HFFc6 (cell line): ENCODE measurements around the gene GP1BB. TPM values are rescaled to one million over a fixed set of nuclear protein-coding genes. Genes with fewer than 3 reads are reported as not detected.

Experiments used
- DNase-seq: peaks from one replicate; pipeline ENCODE4 v3.0.0-alpha.2; 2018
- H3K27ac Mint-ChIP-seq: 2 replicates; pipeline ENCODE4 v1.8.0; 2020; ENCODE audit warnings: mild to moderate bottlenecking, mixed read lengths
- H3K27me3 Mint-ChIP-seq: 2 replicates; pipeline ENCODE4 v1.8.0; 2021; ENCODE audit warnings: mild to moderate bottlenecking, moderate library complexity, mixed read lengths; ENCODE audit not compliant: insufficient read depth
- H3K36me3 Mint-ChIP-seq: 2 replicates; pipeline ENCODE4 v1.8.0; 2021; ENCODE audit warnings: low read depth, mixed read lengths
- H3K4me1 Mint-ChIP-seq: 2 replicates; pipeline ENCODE4 v1.8.0; 2020; ENCODE audit warnings: low read depth, mixed read lengths
- H3K4me3 Mint-ChIP-seq: 2 replicates; pipeline ENCODE4 v1.8.0; 2020; ENCODE audit warnings: mild to moderate bottlenecking, moderate library complexity, mixed read lengths
- H3K9me3 Mint-ChIP-seq: 2 replicates; pipeline ENCODE4 v1.8.0; 2020; ENCODE audit warnings: mild to moderate bottlenecking, mixed read lengths
- CTCF ChIP-seq: fragments of 200-600 bp; sonication (generic); IDR thresholded peaks from 2 replicates; pipeline ENCODE4 v1.5.0; 2021; ENCODE audit warnings: antibody characterized with exemption, mild to moderate bottlenecking
- total RNA-seq, 6 experiments: library from RNA; stranded (reverse); fragmentation: NEBNext Ultra II Directional; extraction: Animal tissue kit (Norgen Biotek cat#: 25700); gene quantifications; 2 replicates in 1 of 6; 3 replicates in 5 of 6; pipeline ENCODE4 v1.2.3, GENCODE V29; 2021

The GP1BB gene
- total RNA-seq, 6 experiments from 2014 or later: 0.27 to 1.1 (median 0.41) TPM; not detected in 3

- no peak for DNase-seq
- peaks cover 21% of the 10 kb centered on the region for H3K27me3 Mint-ChIP-seq
- H3K4me1 Mint-ChIP-seq: peaks cover 13% of the 10 kb centered on the region
- H3K27ac Mint-ChIP-seq: no peak overlapping the region
- no peak for TF ChIP-seq CTCF
- no peaks in the 10 kb centered on the region for H3K36me3 Mint-ChIP-seq
- no peaks in the 10 kb centered on the region for H3K9me3 Mint-ChIP-seq
- no peak overlapping the region for H3K4me3 Mint-ChIP-seq
These were observed 26.5 kb downstream of the GP1BB start for GRCh38 chr22:19749876-19750275.

DNA sequence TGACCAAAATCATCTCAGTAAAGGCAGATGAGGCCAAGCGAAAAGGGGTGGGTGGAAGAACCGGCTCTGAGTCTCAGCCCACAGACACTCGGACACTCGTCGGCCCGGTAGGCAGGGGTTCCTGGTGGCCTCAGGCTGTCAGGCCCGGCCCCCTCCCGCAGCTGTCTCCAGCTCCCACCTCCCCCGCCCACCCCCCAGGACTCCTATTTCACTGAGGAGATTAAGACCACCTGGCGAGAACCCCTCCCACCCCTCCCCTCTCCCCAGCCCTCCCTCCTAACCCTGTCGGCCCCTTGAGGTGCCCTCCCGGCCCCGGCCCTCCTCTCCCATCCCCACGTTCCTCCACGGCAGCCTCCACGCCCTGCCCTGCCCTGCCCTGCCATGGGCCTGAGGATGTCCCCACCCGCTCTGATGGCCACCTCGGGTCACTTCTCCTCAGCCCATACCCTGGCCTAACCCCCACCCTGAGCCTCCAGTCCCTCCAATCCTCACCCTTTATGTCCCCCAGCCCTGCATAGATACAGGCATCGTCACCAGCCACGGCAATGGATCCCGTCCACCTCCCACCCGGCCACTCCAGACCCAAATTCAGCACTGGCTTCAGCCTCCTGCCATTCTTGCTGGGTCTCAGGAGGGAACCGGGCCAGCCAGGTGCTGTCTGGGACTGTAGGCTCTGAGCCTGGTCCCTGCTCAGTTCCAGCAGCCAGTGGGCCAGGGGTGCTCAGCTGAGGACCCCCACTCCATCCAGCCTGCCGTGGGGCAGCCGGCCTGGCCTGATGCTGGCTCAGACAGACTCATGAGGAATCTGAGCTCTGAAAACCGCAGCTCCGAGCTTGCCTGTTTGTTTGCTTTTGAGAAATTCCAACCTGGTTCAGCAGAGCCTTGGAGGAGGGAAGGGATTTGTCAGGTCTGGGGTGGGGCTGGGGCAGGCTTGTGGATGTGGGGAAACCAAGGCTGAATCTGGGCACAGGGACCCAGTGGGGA lies 27.5 kb downstream of the GP1BB start:
- H3K36me3 Mint-ChIP-seq: no peaks in the 10 kb centered on the region
- H3K4me3 Mint-ChIP-seq: no peak overlapping the region; the same call in 1 of the 2 replicates
- peaks cover 13% of the 10 kb centered on the region for H3K4me1 Mint-ChIP-seq
- DNase-seq: peak; percentile 36
- no peaks in the 10 kb centered on the region for H3K9me3 Mint-ChIP-seq
- H3K27me3 Mint-ChIP-seq: peaks cover 27% of the 10 kb centered on the region
- no peak for TF ChIP-seq CTCF
- H3K27ac Mint-ChIP-seq: no peak overlapping the region

GRCh38 chr22:19751497-19752245 lies 28.3 kb downstream of the GP1BB start:
- no peak overlapping the region for H3K27ac Mint-ChIP-seq
- no peak overlapping the region; the same call in 1 of the 2 replicates for H3K4me3 Mint-ChIP-seq
- peaks cover 13% of the 10 kb centered on the region for H3K4me1 Mint-ChIP-seq

DNA sequence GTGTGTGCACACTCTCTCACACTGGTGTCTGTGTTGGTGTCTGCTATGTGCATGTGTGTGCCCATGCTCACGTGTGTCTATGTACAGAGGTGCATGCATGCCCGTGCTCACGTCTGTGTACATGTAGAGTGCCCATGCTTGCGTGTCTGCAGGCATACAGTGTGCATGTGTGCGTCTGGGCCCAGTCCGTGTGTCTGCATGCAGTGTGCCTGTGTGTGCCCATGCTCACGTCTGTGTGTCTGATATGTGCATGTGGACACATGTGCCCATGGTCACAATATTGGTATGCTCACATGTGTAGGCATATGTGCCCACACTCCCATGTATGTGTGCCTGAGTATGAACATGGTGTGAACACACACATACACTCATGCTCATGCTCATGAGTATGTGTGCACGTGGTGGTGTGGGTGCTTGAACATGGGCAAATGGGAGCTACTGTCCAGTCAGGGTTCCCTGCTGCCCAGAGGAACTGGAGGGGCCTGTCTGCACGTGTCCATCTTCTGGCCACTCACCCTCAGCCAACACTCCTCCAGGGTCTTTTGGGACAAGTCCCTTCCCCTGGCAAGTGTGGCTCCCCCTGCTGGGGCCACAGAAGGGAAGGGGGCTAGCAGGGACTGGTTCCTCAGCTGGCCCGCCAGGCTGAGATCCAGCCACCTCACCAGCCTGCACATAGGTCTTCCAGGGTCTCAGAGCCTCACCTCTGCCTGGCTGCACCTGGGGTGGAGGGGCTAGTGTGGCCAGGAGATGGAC lies 29.9 kb downstream of the GP1BB start:
- TF ChIP-seq CTCF: peak; percentile 49
- Mint-ChIP-seq H3K4me1 (peaks cover 13% of the 10 kb centered on the region), H3K27ac (no peak overlapping the region), H3K36me3 (no peaks in the 10 kb centered on the region), H3K27me3 (peaks cover 40% of the 10 kb centered on the region), H3K4me3 (no peak overlapping the region), H3K9me3 (no peaks in the 10 kb centered on the region)
- no peak for DNase-seq

More at GRCh38 chr22:19751497-19752245, 28.3 kb downstream of the GP1BB start:
- no peaks in the 10 kb centered on the region for H3K36me3 Mint-ChIP-seq
- TF ChIP-seq CTCF: no peak
- no peak for DNase-seq
- no peaks in the 10 kb centered on the region for H3K9me3 Mint-ChIP-seq
- peaks cover 31% of the 10 kb centered on the region for H3K27me3 Mint-ChIP-seq
